NCI-H2107 (cell line): ENCODE results near the gene SERHL2.
"Not testable (repeated sequence)": the region's sequence is repeated elsewhere in the genome, so short reads cannot be mapped to it uniquely, and the experiment has no call there.

Source experiments
- DNase-seq: peaks from one replicate; lab custom pipeline; 2025; lab: John Stamatoyannopoulos, UW

The SERHL2 gene

GRCh38 chr22:42574046-42574445 lies 20.3 kb downstream of the SERHL2 start:
- not testable (repeated sequence) for DNase-seq

- DNase-seq = not testable (repeated sequence)
Measured at GRCh38 chr22:42574468-42574867, 20.7 kb downstream of the SERHL2 start.

DNA sequence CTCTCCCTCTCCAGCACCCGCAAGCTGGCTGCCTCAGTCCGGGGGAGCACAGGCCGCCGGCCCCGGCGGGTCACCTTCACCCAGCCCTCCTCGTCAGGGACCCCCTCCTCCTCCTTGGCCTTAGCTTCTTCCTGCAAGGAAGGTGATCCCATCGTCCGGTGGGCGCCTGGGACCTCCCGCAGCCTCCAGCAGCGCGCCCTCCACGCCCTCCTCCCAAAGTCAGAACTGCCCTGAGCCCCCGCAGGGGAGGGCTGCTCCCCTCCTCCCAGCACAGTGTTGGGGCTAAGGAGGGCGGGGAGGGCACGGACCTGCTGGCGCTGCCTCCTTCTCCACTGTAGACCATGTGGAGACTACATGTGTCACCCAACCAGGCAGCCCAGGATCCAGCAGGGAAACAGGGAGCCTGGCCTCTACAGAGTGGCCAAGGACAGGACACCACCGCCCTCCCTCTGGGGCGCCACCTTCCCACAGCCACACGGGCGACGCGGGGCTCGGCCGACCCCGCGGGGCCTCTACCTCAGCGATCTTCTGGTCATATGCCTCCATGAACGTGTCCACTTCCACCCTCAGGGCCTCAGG lies 22.3 kb downstream of the SERHL2 start:
- not testable (repeated sequence) for DNase-seq

DNA sequence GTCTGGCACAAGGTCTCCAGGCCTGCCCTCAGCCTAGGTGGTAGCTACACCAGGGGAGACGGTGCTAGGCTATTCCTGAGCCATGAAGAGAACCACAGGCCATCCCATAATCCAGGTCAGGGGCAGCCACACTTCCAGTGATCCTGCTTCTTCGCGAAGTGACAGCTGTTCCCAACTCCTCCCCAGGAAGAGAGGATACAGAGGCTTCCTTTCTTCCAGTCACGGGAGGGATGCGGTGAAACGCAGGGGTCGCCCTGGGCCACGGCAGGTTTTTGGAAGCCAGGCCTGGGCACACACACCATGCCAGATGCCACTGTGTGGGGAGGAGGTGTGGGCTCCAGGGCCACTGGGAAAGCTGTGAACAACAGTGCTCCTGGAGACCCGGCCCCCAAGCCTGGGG lies 23.4 kb downstream of the SERHL2 start:
- DNase-seq = not testable (repeated sequence)

- no peak for DNase-seq
Measured at GRCh38 chr22:42577623-42578240, 24.0 kb downstream of the SERHL2 start.

DNA sequence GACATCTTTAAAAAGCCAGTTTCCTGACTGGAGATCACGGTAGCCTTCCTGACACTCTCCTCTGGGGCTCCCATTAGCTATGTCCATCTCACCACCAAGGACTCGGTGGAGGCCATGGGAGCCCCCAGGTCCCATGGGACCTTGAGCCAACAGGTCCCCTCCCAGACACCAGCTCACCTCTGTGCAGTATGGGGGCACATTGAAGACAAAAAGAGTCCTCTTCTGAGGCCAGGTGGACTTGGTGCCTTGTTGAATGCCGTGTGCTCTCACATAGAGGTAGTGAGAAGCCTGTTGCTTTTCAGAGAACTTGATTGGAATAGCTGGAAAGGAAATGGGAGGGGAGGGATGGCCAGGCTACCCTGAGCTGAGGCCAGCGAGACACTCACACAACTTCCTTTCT lies 26.3 kb downstream of the SERHL2 start:
- DNase-seq = not testable (repeated sequence)

DNA sequence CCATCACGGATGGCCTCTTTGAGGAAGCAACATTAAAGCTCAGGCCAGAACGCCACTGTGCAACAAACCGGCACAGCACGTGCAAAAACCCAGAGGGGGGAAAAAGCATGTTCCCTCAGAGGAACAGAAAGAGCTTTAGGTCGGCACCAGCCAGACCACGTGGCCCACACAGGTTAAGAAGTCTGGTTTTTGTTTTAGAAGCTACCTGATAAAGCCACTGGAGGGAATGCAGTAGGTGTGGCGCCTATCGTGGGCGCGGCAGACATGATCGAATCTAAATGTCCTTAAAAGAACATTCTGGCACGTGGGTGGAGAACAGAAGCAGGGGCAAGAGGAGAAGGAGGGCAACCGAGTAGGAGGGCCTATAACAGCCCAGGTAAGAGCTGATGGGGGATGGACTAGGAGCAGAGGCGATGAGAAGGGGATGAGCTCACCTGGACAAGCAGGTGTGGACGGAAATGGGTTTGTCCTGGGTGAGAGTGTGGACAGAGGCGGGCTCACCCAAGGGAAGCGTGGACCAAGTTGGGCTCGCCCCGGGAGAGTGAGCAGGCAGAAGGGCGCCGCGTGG lies 27.5 kb downstream of the SERHL2 start:
- DNase-seq = not testable (repeated sequence)

- peak; percentile 32 for DNase-seq
Measured at GRCh38 chr22:42581762-42582716, 28.3 kb downstream of the SERHL2 start.

GRCh38 chr22:42582987-42583386 lies 29.2 kb downstream of the SERHL2 start:
- no peak for DNase-seq

GRCh38 chr22:42584364-42584940 lies 30.7 kb downstream of the SERHL2 start:
- DNase-seq = no peak

- DNase-seq = no peak
Measured at GRCh38 chr22:42585096-42585495, 31.3 kb downstream of the SERHL2 start.

DNA sequence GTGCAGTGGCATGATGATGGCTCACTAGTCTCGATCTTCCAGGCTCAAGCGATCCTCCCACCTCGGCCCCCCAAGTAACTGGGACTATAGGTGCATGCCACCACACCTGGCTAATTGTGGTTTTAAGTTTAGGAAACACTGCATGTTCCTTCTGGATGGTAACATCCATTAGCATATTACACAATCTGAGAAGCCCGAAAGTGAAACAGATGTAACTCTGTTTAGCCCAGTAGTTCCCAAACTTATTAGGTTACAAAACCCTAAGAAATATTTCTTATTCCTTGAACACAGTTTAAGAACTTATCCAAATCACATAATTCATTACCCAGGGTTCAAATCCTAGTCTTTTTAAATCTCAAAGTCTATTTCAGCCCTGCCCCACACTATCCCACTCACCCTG lies 32.6 kb downstream of the SERHL2 start:
- DNase-seq = no peak

GRCh38 chr22:42587588-42588175 lies 33.9 kb downstream of the SERHL2 start:
- DNase-seq = no peak

DNA sequence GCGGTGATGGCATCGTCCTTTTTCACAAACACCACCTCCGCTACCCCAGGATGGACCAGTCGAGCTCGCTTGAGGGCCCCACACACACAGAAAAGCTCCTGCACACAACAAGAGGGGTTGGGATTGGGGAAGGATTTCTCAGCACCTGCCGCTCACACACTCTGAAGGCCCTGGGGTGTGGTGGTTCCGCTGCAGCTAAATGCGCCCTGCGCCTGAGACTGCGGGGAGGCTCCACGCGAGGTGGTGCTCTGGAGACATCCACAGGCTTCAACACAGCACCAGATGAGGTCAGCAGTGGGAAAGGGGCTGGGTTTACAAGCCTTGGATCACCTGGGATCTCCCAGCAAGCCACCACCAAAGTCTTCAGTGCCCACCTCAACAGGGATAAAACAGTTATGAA lies 38.2 kb downstream of the SERHL2 start:
- no peak for DNase-seq

- DNase-seq = no peak
Measured at GRCh38 chr22:42595434-42595833, 41.7 kb downstream of the SERHL2 start.

- DNase-seq = no peak
Measured at GRCh38 chr22:42596336-42596735, 42.6 kb downstream of the SERHL2 start.

DNA sequence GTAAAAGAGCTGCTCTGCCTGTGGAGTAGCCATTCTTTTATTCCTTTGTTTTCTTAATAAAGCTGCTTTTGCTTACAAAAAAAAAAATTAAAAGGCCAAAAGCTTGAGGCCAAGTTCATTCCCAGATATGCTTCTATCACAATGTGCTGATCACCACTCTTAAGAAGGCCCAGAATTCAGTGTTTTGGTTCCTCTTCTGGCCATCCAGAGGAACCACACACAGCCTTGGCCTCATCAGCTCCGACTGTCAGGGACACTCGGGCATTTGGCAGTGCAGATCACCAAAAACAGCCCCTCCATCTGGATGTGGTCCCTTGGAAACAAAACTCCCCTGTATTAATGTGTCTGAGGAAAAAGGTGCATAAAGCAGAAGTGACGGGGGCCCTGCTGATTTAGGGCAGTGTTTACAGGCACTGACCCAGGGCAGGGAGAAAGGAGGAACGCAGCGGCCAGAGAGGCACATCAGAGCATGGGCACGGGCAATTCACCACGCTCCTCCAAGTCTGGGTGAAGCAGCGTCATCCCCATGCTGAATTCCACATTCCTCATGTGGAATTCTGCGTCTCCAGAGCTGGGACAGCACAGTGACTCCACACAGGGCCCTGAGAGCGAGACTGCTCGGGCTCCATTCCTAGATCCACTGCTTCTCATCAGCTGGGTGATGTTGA lies 43.2 kb downstream of the SERHL2 start:
- no peak for DNase-seq

GRCh38 chr22:42601879-42602465 lies 48.2 kb downstream of the SERHL2 start:
- DNase-seq = no peak

DNA sequence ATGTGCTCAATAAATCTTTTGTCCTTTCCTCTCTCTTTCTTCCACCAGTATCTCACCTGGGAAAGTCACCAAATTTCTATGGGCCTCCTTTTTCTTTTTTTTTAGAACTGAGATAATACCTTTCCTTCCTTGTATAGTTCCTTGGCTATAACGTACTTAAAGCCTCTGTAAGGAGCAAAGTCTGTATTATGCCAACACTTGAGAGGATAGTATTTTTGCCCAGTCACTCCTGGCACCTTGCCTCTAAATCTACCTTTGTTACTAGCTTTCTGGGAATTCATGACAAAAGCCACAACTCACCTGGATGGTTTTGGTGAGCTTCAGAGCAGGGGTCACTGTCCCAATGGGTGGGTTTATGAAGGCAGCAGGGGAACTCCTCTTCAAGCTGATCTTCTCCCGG lies 48.7 kb downstream of the SERHL2 start:
- no peak for DNase-seq

DNA sequence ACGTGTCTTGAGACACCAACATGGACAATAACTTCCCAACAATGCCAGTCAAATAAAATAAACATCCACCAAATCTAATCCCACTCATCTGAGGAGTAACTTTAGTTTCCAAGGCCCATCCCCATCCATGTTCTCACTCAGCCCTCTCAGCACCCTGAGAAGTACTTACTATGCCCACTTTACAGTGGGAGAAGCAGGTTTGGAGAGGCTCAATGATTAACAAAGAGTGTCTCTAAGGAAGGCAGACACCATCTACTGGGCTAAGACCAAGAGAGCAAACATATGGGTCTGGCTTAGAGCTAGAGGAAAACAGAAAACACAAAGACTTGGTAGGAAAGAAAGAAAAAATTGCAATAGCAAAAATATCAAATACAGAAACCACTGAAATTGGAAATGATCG lies 49.7 kb downstream of the SERHL2 start:
- DNase-seq = no peak

DNA sequence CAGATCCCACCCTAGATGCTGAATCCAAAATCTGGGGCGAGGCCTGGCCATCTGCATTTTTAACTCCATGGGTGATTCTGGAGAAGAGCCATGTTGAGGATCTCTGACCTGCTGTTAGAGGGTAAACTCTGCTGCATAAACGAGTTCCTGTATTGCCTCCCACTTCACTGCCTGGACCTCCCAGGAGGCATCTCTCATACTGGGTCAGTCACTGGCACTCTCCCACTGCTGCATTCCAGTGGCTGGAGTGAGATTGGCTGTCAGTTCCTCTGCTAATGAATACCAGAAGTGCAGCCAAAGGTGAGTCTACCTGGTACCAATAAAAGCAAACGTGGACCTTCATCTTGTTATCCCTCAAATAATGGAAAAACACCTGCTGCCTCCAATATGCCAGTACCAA lies 50.6 kb downstream of the SERHL2 start:
- no peak for DNase-seq
